ENCODE results near the gene DCAF5.
"Not testable (repeated sequence)": the region's sequence is repeated elsewhere in the genome, so short reads cannot be mapped to it uniquely, and the experiment has no call there.

Gene DCAF5

GRCh38 chr14:69068744-69069421, 84.0 kb downstream of the DCAF5 start:
- H3K27me3 ChIP-seq (ENCODE audit: insufficient read depth, poor library complexity, severe bottlenecking), result no peaks in the 10 kb centered on the region
- TF ChIP-seq POLR2AphosphoS5 (IDR thresholded peaks at IDR 0.05; ENCODE audit: low read depth), result no peak
- no peak for TF ChIP-seq SPI1 (IDR thresholded peaks at IDR 0.05; ENCODE audit: borderline replicate concordance, low read depth)
- no peak for TF ChIP-seq REST (IDR thresholded peaks at IDR 0.05; ENCODE audit: insufficient replicate concordance, low read depth)
- TF ChIP-seq CTCF (IDR thresholded peaks at IDR 0.05; ENCODE audit: insufficient read depth, low read length), result no peak
- TF ChIP-seq GABPA (IDR thresholded peaks at IDR 0.05; ENCODE audit: low read depth), result no peak
- peak in 1 of 2 experiments; percentile 49 for DNase-seq (ENCODE audit: low read depth in 1 of 2, low spot score in 1 of 2)
- no peak overlapping the region for H3K4me3 ChIP-seq (replicated peaks; ENCODE audit: insufficient read depth, low read length)
- peak overlapping the region; percentile 79 for H3K27ac ChIP-seq (replicated peaks)

DNA sequence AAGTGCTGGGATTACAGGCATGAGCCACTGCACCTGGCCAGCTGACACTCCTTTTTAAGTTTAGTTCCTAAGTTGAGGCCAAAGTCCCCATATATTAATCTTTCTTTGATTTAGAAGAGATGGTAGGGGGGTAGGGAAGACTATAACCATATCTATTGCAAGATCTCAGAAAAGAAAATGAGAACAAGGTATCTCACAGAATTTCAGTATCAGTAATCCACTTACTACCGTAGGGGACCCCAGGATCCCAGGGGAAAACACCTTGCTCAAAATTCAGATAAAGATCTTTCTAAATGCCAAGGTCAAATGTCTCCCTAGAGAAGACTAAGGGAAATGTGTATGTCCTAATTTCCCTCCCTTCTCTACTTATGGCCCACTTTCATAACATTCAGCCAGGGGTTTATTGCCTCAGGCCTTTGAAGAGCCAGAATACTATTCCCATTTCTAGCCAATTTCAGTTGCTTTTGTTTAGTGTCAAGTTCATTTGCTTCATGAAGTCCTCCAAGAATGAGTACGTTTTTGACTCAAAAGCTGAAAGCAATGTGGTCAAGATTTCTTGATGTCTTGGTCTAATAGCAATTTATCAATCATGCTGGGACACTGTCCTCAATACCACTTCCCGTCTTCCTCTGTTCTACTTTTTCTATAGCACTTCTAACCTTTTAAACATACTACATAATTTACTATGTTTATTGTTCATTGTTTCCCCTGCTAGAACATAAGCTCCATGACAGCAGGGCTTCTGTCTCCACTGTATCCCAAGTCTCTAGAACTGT, 86.3 kb downstream of the DCAF5 start:
- Histone ChIP-seq H3K27me3 (ENCODE audit: insufficient read depth, poor library complexity, severe bottlenecking) (no peaks in the 10 kb centered on the region), H3K27ac (replicated peaks) (peak overlapping the region; percentile 36; the same call in 1 of the 2 replicates), H3K4me3 (replicated peaks; ENCODE audit: insufficient read depth, low read length) (no peak overlapping the region)
- DNase-seq (ENCODE audit: low read depth in 1 of 2, low spot score in 1 of 2), result no peak
- no peak for TF ChIP-seq REST (IDR thresholded peaks at IDR 0.05; ENCODE audit: insufficient replicate concordance, low read depth)
- no peak for TF ChIP-seq POLR2AphosphoS5 (IDR thresholded peaks at IDR 0.05; ENCODE audit: low read depth)
- no peak for TF ChIP-seq GABPA (IDR thresholded peaks at IDR 0.05; ENCODE audit: low read depth)
- TF ChIP-seq SPI1 (IDR thresholded peaks at IDR 0.05; ENCODE audit: borderline replicate concordance, low read depth), result no peak
- no peak for TF ChIP-seq CTCF (IDR thresholded peaks at IDR 0.05; ENCODE audit: insufficient read depth, low read length)

DNA sequence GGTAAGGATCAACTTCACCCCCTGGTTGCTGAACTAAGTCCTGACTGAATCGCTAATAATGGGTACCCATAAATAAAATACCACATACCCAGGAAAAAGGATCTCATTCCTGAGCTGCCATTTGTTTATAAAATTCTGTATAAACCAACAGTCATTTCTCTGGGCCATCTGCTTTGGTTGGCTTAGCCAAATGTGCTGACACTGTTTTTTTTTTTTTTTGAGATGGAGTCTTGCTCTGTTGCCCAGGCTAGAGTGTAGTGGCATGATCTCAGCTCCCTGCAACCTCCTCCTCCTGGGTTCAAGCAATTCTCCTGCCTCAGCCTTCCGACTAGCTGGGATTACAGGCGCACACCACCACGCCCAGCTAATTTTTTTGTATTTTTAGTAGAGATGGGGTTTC, 87.0 kb downstream of the DCAF5 start:
- not testable (repeated sequence) for DNase-seq (ENCODE audit: low read depth in 1 of 2, low spot score in 1 of 2); H3K27me3 ChIP-seq (ENCODE audit: insufficient read depth, poor library complexity, severe bottlenecking); H3K27ac ChIP-seq (replicated peaks); H3K4me3 ChIP-seq (replicated peaks; ENCODE audit: insufficient read depth, low read length)

DNA sequence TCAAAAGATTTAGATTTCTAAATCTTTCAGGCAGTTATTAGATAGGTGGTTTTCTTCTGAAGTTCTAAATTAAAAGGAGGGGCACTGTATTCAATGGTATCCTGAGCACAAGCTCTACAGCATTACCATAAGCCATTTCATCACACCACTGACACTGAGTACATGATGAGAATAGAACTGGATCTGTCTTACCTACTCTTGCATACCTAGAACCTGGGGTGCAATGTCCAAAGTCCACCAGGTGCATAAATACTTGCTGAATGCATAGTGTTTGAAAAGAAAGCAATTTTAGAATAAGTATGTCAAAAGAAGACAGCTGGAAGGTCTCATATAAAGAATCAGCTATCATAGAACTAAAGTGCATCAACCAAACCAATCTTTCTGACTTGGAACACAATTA, 88.3 kb downstream of the DCAF5 start:
- Histone ChIP-seq H3K4me3 (replicated peaks; ENCODE audit: insufficient read depth, low read length) (no peak overlapping the region), H3K27me3 (ENCODE audit: insufficient read depth, poor library complexity, severe bottlenecking) (no peaks in the 10 kb centered on the region), H3K27ac (replicated peaks) (no peak overlapping the region)
- DNase-seq (ENCODE audit: low read depth in 1 of 2, low spot score in 1 of 2), result no peak
- no peak for TF ChIP-seq GABPA (IDR thresholded peaks at IDR 0.05; ENCODE audit: low read depth)
- TF ChIP-seq SPI1 (IDR thresholded peaks at IDR 0.05; ENCODE audit: borderline replicate concordance, low read depth), result no peak
- no peak for TF ChIP-seq REST (IDR thresholded peaks at IDR 0.05; ENCODE audit: insufficient replicate concordance, low read depth)
- TF ChIP-seq CTCF (IDR thresholded peaks at IDR 0.05; ENCODE audit: insufficient read depth, low read length), result no peak
- TF ChIP-seq POLR2AphosphoS5 (IDR thresholded peaks at IDR 0.05; ENCODE audit: low read depth), result no peak

All from HL-60 (cell line).